Pulmonary artery endothelial cell (primary cell): ENCODE data around the gene PAX7. TPM values are rescaled to one million over a fixed set of nuclear protein-coding genes. Genes with fewer than 3 reads are reported as not detected.
"Not testable (repeated sequence)": the region's sequence is repeated elsewhere in the genome, so short reads cannot be mapped to it uniquely, and the experiment has no call there.

Source experiments
- DNase-seq: peaks from one replicate; pipeline ENCODE4 v3.0.0-alpha.2; 2011; ENCODE audit warnings: low read depth, low spot score
- total RNA-seq: library from RNA; depleted of rRNA; stranded (reverse); fragments of >200 nt; gene quantifications from 2 replicates; pipeline ENCODE4 v1.2.3, GENCODE V29; 2014

PAX7 gene
- total RNA-seq, 1 donor from 2014 or later = not detected

GRCh38 chr1:18726368-18726767 lies 95.7 kb downstream of the PAX7 start:
- DNase-seq = no peak

GRCh38 chr1:18727956-18728355 lies 97.3 kb downstream of the PAX7 start:
- DNase-seq = no peak

- no peak for DNase-seq
These were observed 99.7 kb downstream of the PAX7 start for GRCh38 chr1:18730321-18730720.

GRCh38 chr1:18731148-18731547 lies 100.5 kb downstream of the PAX7 start:
- no peak for DNase-seq

- DNase-seq = no peak
These were observed 101.1 kb downstream of the PAX7 start for GRCh38 chr1:18731591-18732235.

GRCh38 chr1:18732686-18733085 lies 102.0 kb downstream of the PAX7 start:
- DNase-seq = no peak

GRCh38 chr1:18734001-18734400 lies 103.4 kb downstream of the PAX7 start:
- no peak for DNase-seq

- DNase-seq = no peak
These were observed 104.0 kb downstream of the PAX7 start for GRCh38 chr1:18734461-18735223.

- DNase-seq = no peak
These were observed 104.8 kb downstream of the PAX7 start for GRCh38 chr1:18735224-18735997.

GRCh38 chr1:18736958-18737357 lies 106.3 kb downstream of the PAX7 start:
- no peak for DNase-seq

- DNase-seq = no peak
These were observed 107.5 kb downstream of the PAX7 start for GRCh38 chr1:18738126-18738525.

GRCh38 chr1:18738617-18739016 lies 108.0 kb downstream of the PAX7 start:
- no peak for DNase-seq

GRCh38 chr1:18739408-18739807 lies 108.8 kb downstream of the PAX7 start:
- DNase-seq = no peak

- no peak for DNase-seq
These were observed 109.3 kb downstream of the PAX7 start for GRCh38 chr1:18739897-18740296.

GRCh38 chr1:18740617-18741016 lies 110.0 kb downstream of the PAX7 start:
- no peak for DNase-seq

- no peak for DNase-seq
These were observed 112.6 kb downstream of the PAX7 start for GRCh38 chr1:18743233-18743632.

- DNase-seq = not testable (repeated sequence)
These were observed 113.7 kb downstream of the PAX7 start for GRCh38 chr1:18744381-18744780.

GRCh38 chr1:18746981-18747380 lies 116.3 kb downstream of the PAX7 start:
- DNase-seq = no peak

GRCh38 chr1:18747671-18748070 lies 117.0 kb downstream of the PAX7 start:
- DNase-seq = no peak

- DNase-seq = no peak
These were observed 117.8 kb downstream of the PAX7 start for GRCh38 chr1:18748435-18748834.

GRCh38 chr1:18749569-18749968 lies 118.9 kb downstream of the PAX7 start:
- no peak for DNase-seq

GRCh38 chr1:18750600-18750999 lies 120.0 kb downstream of the PAX7 start:
- DNase-seq = no peak
